Endothelial cell of umbilical vein (primary cell): ENCODE data around the gene PDCD1. TPM values are rescaled to one million over a fixed set of nuclear protein-coding genes. Genes with fewer than 3 reads are reported as not detected.

Experiments used
- BruUV-seq: library from RNA; stranded (reverse); fragments of 400-500 nt; replicated peaks from 2 replicates; lab custom pipeline; 2021; lab: Mats Ljungman, UMichigan
- CTCF ChIA-PET: fragments of 300-600, 350-600 bp; sonication (Branson Sonifier 250); formaldehyde crosslinking; loops from one replicate; lab custom pipeline; 2021; ENCODE audit warnings: antibody characterized with exemption, inconsistent platforms; lab: Charles Lee
- POLR2A ChIA-PET: fragments of 300-600, 350-600 bp; sonication (Branson Sonifier 250); formaldehyde crosslinking; loops from one replicate; lab custom pipeline; 2021; ENCODE audit warnings: antibody characterized with exemption, inconsistent platforms; lab: Charles Lee
- DNase-seq: peaks from one replicate; pipeline ENCODE4 v3.0.0-alpha.2; 2011; ENCODE audit warnings: low read depth, low spot score
- FAIRE-seq: peaks from 2 replicates; lab custom pipeline; 2011; peaks lifted over from hg19 to GRCh38; lab: Jason Lieb, UNC
- H2AFZ ChIP-seq: 2 replicates; pipeline ENCODE4 v1.6.0; 2012; ENCODE audit warnings: low read depth, low read length, control low read depth, inconsistent platforms
- H3K27ac ChIP-seq: 2 replicates; pipeline ENCODE4 v1.5.1; 2011; ENCODE audit warnings: low read depth, mild to moderate bottlenecking, control low read depth, low read length, moderate library complexity; ENCODE audit not compliant: insufficient read depth
- H3K27me3 ChIP-seq, 2 experiments: 2 replicates each; pipeline versions ENCODE4 v1.6.0 to v1.6.1; 2011; ENCODE audit warnings: low read length in 2 of 2, mixed read lengths in 1 of 2; ENCODE audit not compliant: control insufficient read depth in 2 of 2, insufficient read depth in 2 of 2
- H3K36me3 ChIP-seq, 2 experiments: 2 replicates in 1 of 2; 3 replicates in 1 of 2; pipeline ENCODE4 v1.5.1; 2011; ENCODE audit warnings: low read length in 2 of 2, mild to moderate bottlenecking in 1 of 2, moderate library complexity in 1 of 2; ENCODE audit not compliant: control insufficient read depth in 2 of 2, insufficient read depth in 2 of 2; ENCODE audit errors: extremely low read depth in 1 of 2
- H3K4me1 ChIP-seq: 3 replicates; pipeline ENCODE4 v1.5.1; 2011; ENCODE audit warnings: mild to moderate bottlenecking, low read length; ENCODE audit not compliant: control insufficient read depth, insufficient read depth; ENCODE audit errors: extremely low read depth
- H3K4me2 ChIP-seq: 2 replicates; pipeline ENCODE4 v1.6.1; 2011; ENCODE audit warnings: low read length, control low read depth, mixed read lengths; ENCODE audit not compliant: insufficient read depth
- H3K4me3 ChIP-seq, 3 experiments: fragments of 200-600 bp in 1 of 3; sonication (generic), shearing (Covaris generic) in 1 of 3; replicated peaks in 1 of 3; 2 replicates each; pipeline ENCODE4 v1.5.1; 2011 to 2016; ENCODE audit warnings: control low read depth in 3 of 3, low read length in 3 of 3, mild to moderate bottlenecking in 2 of 3, inconsistent platforms in 1 of 3, low read depth in 1 of 3, moderate library complexity in 1 of 3; ENCODE audit not compliant: insufficient read depth in 1 of 3
- H3K79me2 ChIP-seq: 2 replicates; pipeline ENCODE4 v1.6.0; 2012; ENCODE audit warnings: low read length, inconsistent platforms; ENCODE audit not compliant: control insufficient read depth, insufficient read depth
- H3K9ac ChIP-seq: replicated peaks from 2 replicates; pipeline ENCODE3; 2011; ENCODE audit warnings: low read length, control low read depth; ENCODE audit not compliant: insufficient read depth; ENCODE audit errors: extremely low read depth
- H3K9me1 ChIP-seq: replicated peaks from 3 replicates; pipeline ENCODE4 v1.6.0; 2011; ENCODE audit warnings: mild to moderate bottlenecking, low read length; ENCODE audit not compliant: control insufficient read depth, insufficient read depth; ENCODE audit errors: extremely low read depth
- H3K9me3 ChIP-seq: replicated peaks from 2 replicates; pipeline ENCODE4 v1.5.1; 2012; ENCODE audit warnings: low read length, inconsistent platforms; ENCODE audit not compliant: control insufficient read depth, insufficient read depth
- H4K20me1 ChIP-seq: replicated peaks from 2 replicates; pipeline ENCODE3; 2011; ENCODE audit warnings: mild to moderate bottlenecking, low read length; ENCODE audit not compliant: control insufficient read depth, insufficient read depth; ENCODE audit errors: extremely low read depth
- CTCF ChIP-seq, 2 donors: IDR thresholded peaks; 1 replicate in 1 of 2; 2 replicates in 1 of 2; pipeline ENCODE4 v1.5.1; 2011; ENCODE audit warnings: low read length in 2 of 2, mild to moderate bottlenecking in 2 of 2, moderate library complexity in 2 of 2, control low read depth in 1 of 2, inconsistent platforms in 1 of 2, low read depth in 1 of 2; ENCODE audit not compliant: insufficient read depth in 1 of 2; ENCODE audit errors: extremely low read depth in 1 of 2
- EZH2 ChIP-seq: IDR thresholded peaks from 2 replicates; pipeline ENCODE4 v1.6.1; 2012; ENCODE audit warnings: borderline replicate concordance, low read depth, mild to moderate bottlenecking, moderate library complexity, low read length, inconsistent platforms; ENCODE audit not compliant: severe bottlenecking
- FOS ChIP-seq: IDR thresholded peaks from 2 replicates; pipeline ENCODE4 v1.6.1; 2011; ENCODE audit warnings: mild to moderate bottlenecking, low read length, moderate library complexity, borderline replicate concordance; ENCODE audit not compliant: insufficient read depth
- GATA2 ChIP-seq: IDR thresholded peaks from 2 replicates; pipeline ENCODE4 v1.7.0; 2011; ENCODE audit warnings: low read depth, mild to moderate bottlenecking, moderate library complexity, mixed read lengths, low read length; ENCODE audit not compliant: insufficient read length, insufficient read depth
- JUN ChIP-seq: IDR thresholded peaks from 2 replicates; pipeline ENCODE4 v1.6.1; 2011; ENCODE audit warnings: borderline replicate concordance, low read depth; ENCODE audit not compliant: insufficient read length, insufficient read depth
- MAX ChIP-seq: IDR thresholded peaks from 2 replicates; pipeline ENCODE4 v1.6.1; 2011; ENCODE audit not compliant: insufficient read depth, insufficient read length
- MYC ChIP-seq: IDR thresholded peaks from one replicate; pipeline ENCODE4 v1.6.1; 2011; ENCODE audit warnings: mild to moderate bottlenecking, low read depth, low read length
- POLR2A ChIP-seq: IDR thresholded peaks from 2 replicates; pipeline ENCODE4 v1.6.1; 2012; ENCODE audit warnings: low read depth, mild to moderate bottlenecking, control low read depth, low read length
- POLR2AphosphoS5 ChIP-seq: IDR thresholded peaks from 2 replicates; pipeline ENCODE4 v1.6.1; 2012; ENCODE audit warnings: low read depth, mild to moderate bottlenecking, control low read depth, low read length, moderate library complexity; ENCODE audit not compliant: insufficient read depth
- dilution Hi-C: fragments of 300-500 bp; cut with MboI; formaldehyde crosslinking; loops from one replicate; pipeline ENCODE4 v1.15.0; 2019; ENCODE audit warnings: low sequenced_read_pairs; ENCODE audit not compliant: extremely low pct_ligation_motif_present
- intact Hi-C: fragments of 100-400 bp; cut with micrococcal nuclease; formaldehyde crosslinking; loops from one replicate; pipeline ENCODE4 v1.10.0; 2022
- polyA plus RNA-seq, 4 experiments: library from polyadenylated mRNA; depleted of rRNA in 3 of 4; stranded (reverse) in 3 of 4; unstranded in 1 of 4; fragments of >200 nt; gene quantifications; 2 replicates each; pipeline versions ENCODE4 v1.2.1 to v1.2.3, GENCODE V29; 2011 to 2012; ENCODE audit warnings: missing spikeins in 1 of 4
- total RNA-seq: library from RNA; stranded (reverse); gene quantifications from 2 replicates; pipeline ENCODE4 v1.2.3, GENCODE V29; 2021

PDCD1 gene
- total and polyA plus RNA-seq, 2 donors (not counting 3 experiments of a cell fraction or from before 2014, with no cell fraction given) = not detected

GRCh38 chr2:241862093-241862492 lies 3.4 kb upstream of the PDCD1 start:
- BruUV-seq = no TSS peak
- no peak overlapping the region for H3K4me3 ChIP-seq
- peaks cover 0 to 6% of the 10 kb centered on the region in 2 experiments for H3K27me3 ChIP-seq
- no peaks in the 10 kb centered on the region for H3K9me3 ChIP-seq
- intact Hi-C loops (no loop called here), dilution Hi-C loops (no loop called here)
- no peak overlapping the region for H3K27ac ChIP-seq
- CTCF ChIA-PET = no interaction called here
- no peak overlapping the region for H3K9ac ChIP-seq
- FAIRE-seq (no peak), DNase-seq (no peak)
- POLR2A ChIA-PET = no interaction called here
- no peak for TF ChIP-seq CTCF (IDR thresholded peaks at IDR 0.05; ENCODE audit: extremely low read depth in 1 of 2, insufficient read depth in 1 of 2, low read depth in 1 of 2, low read length in 2 of 2)
- no peak for TF ChIP-seq POLR2AphosphoS5
- TF ChIP-seq MAX = no peak
- TF ChIP-seq GATA2 = no peak
- TF ChIP-seq FOS = no peak
- TF ChIP-seq EZH2 = no peak
- TF ChIP-seq POLR2A = no peak
- TF ChIP-seq JUN = no peak
- TF ChIP-seq MYC = no peak
- no peaks in the 10 kb centered on the region for H3K4me1 ChIP-seq
- H3K36me3 ChIP-seq = no peaks in the 10 kb centered on the region
- H3K4me2 ChIP-seq = no peak overlapping the region
- H3K79me2 ChIP-seq = no peaks in the 10 kb centered on the region
- H3K9me1 ChIP-seq = no peaks in the 10 kb centered on the region
- no peak overlapping the region for H2AFZ ChIP-seq
- H4K20me1 ChIP-seq = no peaks in the 10 kb centered on the region
